H1 (cell line): ENCODE results near the gene SLC30A7.

ENCODE experiments used
- POLR2A ChIP-seq, 2 experiments: IDR thresholded peaks; 1 replicate in 1 of 2; 2 replicates in 1 of 2; pipeline ENCODE4 v1.6.1; 2011; ENCODE audit warnings: low read depth in 2 of 2, low read length in 2 of 2, mild to moderate bottlenecking in 2 of 2; ENCODE audit errors: control extremely low read depth in 1 of 2
- SIN3A ChIP-seq, 2 experiments: IDR thresholded peaks in 1 of 2; conservative IDR thresholded peaks in 1 of 2; 2 replicates each; pipeline ENCODE4 v1.6.1; 2011 to 2012; ENCODE audit warnings: low read length in 2 of 2, improper control_type of control experiment in 1 of 2, low read depth in 1 of 2, mild to moderate bottlenecking in 1 of 2
- SP1 ChIP-seq: IDR thresholded peaks from 2 replicates; pipeline ENCODE4 v1.6.1; 2011; ENCODE audit warnings: low read depth, low read length
- TF ChIP-seq, protein P1 (sequence below), 3 experiments: IDR thresholded peaks; 1 replicate in 2 of 3; 2 replicates in 1 of 3; pipeline versions ENCODE4 v1.5.1 to v1.6.1; 2011; ENCODE audit warnings: low read length in 3 of 3, mild to moderate bottlenecking in 3 of 3, inconsistent platforms in 2 of 3, low read depth in 1 of 3, moderate library complexity in 1 of 3; ENCODE audit not compliant: insufficient read depth in 1 of 3; ENCODE audit errors: control extremely low read depth in 1 of 3

- TF ChIP-seq POLR2A (IDR thresholded peaks at IDR 0.05; ENCODE audit: control extremely low read depth in 1 of 2, low read depth in 2 of 2, low read length in 2 of 2) = no peak
- TF ChIP-seq SIN3A (conservative IDR thresholded peaks at IDR 0.05 in 1 of 2, IDR thresholded peaks at IDR 0.05 in 1 of 2; ENCODE audit: low read depth in 1 of 2, low read length in 2 of 2) = no peak
- no peak for TF ChIP-seq SP1
- TF ChIP-seq, protein P1, sequence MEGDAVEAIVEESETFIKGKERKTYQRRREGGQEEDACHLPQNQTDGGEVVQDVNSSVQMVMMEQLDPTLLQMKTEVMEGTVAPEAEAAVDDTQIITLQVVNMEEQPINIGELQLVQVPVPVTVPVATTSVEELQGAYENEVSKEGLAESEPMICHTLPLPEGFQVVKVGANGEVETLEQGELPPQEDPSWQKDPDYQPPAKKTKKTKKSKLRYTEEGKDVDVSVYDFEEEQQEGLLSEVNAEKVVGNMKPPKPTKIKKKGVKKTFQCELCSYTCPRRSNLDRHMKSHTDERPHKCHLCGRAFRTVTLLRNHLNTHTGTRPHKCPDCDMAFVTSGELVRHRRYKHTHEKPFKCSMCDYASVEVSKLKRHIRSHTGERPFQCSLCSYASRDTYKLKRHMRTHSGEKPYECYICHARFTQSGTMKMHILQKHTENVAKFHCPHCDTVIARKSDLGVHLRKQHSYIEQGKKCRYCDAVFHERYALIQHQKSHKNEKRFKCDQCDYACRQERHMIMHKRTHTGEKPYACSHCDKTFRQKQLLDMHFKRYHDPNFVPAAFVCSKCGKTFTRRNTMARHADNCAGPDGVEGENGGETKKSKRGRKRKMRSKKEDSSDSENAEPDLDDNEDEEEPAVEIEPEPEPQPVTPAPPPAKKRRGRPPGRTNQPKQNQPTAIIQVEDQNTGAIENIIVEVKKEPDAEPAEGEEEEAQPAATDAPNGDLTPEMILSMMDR (IDR thresholded peaks at IDR 0.05; ENCODE audit: control extremely low read depth in 1 of 3, insufficient read depth in 1 of 3, low read depth in 1 of 3, low read length in 3 of 3) = no peak
Observed at GRCh38 chr1:100953960-100954730, 58.3 kb downstream of the SLC30A7 start.
